GM21619 (cell line): ENCODE measurements around the gene SLC7A6OS.

Experiments
- ATAC-seq: cut with Tn5 transposase; IDR thresholded peaks from one replicate; pipeline ENCODE4 v1.9.1; 2021; ENCODE audit not compliant: unreplicated experiment

SLC7A6OS gene

DNA sequence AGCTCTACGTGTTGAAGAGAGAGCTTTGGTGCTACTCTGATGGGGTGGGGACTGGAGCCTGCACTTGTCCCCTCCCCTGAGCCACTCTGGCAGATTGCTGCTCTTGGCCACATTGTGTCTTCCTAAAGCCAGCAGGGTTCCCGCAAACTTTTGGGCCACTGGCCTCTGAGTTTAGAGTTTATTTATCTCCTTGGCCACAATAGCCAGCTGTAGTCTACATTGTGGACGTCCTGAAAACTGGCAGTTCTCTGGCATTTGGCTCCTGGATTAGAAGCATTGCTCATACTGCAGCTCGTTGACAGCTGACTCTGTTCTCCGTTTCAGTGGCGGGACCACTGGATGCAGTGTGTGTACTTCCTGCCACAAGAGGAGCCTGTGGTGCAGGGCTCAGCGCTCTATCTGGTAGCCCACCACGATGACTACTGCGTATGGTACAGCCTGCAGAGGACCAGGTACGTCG lies 34.6 kb upstream of the SLC7A6OS start:
- ATAC-seq = no peak

DNA sequence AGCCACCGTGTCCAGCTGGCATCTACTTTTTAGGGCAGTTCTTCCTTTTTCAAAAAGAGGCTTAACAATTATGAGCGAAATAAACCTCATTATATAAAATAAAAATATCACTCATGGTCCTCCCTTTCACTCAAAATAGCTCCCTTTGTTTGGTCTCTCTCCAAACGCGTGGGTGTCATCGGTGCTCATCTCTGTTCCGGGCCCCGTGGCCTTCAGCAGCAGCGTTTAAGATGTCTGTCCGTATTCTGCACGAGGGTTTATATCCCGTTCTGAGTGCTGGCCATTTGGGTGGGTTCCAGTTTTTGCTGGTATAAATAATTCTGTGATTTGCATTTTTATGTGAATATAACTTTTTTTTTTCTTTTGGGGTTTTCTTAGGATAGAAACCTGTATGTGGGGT lies 33.5 kb upstream of the SLC7A6OS start:
- no peak for ATAC-seq

- ATAC-seq = no peak
Measured at GRCh38 chr16:68343137-68343536, 32.4 kb upstream of the SLC7A6OS start.

- no peak for ATAC-seq
Measured at GRCh38 chr16:68342620-68343019, 31.9 kb upstream of the SLC7A6OS start.

DNA sequence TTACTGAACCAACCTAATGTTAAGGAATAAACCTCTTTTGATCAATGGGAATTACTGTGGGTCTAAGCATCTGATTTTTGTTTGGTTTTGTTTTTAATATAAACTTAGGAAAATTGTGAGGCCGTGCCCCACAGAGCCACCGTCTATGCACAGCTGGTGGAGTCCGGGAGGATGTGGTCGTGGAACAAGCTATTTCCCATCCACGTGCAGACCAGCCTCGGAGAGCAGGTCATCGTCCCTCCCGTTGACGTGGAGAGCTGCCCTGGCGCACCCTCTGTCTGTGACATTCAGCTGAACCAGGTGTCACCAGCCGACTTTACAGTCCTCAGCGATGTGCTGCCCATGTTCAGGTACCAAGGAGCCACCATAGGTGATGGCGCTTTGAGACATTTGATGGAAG lies 28.5 kb upstream of the SLC7A6OS start:
- no peak for ATAC-seq

DNA sequence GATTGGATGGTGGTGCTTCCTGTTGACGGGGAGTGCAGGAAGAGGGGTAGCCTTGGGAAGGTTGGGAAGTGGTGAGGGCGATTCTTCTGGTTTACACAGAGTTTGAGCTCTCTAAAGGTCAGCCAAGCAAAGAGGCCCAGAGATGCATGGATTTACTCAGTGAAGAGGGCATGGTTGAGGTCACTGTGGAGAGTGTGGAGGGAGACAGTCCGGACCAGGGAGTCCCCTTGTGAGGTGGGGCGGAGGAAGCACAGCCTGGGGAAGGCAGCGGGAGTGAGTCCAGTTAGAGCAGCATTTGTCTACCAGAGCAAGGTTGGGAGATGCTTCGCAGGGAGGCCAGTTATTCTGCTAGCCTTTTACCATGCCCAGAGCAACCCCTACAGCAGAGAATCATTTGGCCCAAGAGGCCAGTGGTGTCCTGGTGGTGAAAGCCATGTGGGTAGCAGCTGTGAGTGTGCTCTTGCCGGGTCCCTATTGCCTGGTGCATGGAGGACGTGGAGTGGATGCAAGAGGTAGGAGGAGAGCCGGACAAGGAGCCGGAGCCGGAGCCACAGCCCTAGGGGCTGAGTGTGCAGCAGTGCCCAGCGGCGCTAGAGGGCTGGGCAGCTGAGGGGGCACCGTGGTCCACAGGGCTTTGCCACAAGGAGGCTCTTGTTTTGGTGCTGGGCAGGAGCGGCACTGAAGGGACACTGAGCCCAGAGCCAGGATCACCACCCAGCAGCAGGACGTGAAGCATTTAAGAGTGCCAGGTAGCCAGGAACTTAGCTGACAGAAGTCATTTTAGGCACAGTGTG lies 27.8 kb upstream of the SLC7A6OS start:
- ATAC-seq = no peak

GRCh38 chr16:68335175-68335574 lies 24.4 kb upstream of the SLC7A6OS start:
- ATAC-seq = no peak

DNA sequence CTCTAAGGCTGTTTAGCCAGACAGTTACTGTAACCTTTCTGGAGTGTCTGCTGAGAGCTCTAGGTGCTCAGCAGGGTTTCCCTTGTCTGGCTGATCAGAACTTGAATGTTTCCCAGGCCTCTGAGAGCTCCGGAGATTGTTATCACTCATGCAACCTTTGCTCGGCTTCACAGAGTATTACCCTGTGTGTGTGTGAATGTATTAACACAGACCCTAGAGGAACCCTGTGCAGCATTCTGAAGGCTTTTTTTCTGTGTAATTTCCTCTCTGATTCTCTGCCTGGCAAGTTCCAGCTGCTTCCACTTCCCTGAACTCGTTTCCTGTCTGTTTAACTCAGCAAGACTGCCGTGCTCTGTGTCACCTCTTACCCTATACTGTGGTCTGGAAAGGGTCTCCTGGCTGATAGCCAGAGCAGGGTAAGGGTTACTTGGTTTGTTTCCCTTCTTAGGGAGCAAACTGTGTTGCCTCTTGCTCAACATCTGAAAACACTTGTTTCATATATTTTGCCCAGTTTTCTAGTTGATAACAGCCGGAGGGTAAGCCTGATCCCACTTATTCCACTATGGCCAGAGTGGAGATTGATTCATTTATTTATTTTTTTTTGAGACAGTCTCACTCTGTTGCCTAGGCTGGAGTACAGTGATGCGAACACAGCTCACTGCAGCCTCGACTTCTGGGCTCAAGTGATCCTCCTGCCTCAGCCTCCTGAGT lies 21.8 kb upstream of the SLC7A6OS start:
- no peak for ATAC-seq

DNA sequence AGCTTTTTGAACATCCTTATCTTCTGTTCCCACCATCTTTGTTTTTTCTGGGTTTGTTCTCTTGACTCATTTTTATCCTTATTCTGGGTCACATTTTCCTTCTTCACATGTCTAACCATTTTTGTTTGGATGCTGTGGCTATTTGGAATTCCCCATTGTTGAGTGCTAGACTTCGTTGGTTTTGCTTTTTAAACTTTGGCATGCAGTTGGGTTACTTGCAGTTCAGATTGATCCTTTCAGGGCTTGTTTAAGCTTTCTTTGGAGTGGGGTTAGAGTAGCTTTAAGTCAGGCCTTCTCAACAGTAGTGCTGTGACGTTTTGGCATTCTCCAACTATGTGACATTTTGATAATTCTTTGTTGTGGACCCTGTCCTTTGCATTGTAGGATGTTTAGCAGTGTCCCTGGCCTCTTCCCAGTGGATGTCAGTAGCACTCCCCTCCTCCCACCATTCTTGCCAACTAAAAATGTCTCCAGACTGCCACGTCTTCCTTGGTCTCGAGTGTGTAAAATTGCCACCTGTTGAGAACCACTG lies 21.2 kb upstream of the SLC7A6OS start:
- ATAC-seq = no peak

GRCh38 chr16:68328860-68329390 lies 18.2 kb upstream of the SLC7A6OS start:
- ATAC-seq = no peak

DNA sequence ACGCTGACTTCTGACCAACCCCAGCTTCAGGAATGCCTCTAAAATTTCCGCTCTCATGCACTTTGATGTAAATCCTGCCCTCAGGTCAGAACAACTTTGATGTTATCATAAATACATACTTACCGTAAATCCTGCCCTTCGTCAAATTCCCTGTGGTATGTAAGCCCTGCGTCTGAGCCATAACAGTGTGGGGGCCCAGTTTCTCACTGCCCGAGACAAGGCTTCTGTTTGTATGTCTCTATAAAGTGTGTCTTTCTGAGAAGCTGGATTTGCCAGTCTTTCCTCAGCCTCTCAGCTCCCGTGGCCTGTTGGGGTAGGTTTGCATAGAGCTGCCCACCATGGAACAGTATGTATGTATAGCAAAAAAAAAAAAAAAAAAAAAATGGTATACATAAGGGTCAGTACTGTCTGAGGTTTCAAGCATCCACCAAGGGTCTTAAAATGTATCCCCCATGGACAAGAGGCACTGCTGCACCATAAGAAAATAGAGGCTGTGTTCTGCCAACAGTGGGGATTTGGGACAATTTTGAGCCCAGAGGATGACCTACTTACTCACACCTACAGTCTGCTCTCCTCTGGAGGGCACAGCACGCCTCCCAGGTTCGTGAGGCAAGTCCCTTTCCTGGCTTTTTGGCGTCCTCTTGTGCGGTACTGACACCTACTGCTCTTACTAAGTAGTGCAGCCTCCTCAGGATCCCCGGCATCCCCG lies 17.6 kb upstream of the SLC7A6OS start:
- ATAC-seq = peak; percentile 81

DNA sequence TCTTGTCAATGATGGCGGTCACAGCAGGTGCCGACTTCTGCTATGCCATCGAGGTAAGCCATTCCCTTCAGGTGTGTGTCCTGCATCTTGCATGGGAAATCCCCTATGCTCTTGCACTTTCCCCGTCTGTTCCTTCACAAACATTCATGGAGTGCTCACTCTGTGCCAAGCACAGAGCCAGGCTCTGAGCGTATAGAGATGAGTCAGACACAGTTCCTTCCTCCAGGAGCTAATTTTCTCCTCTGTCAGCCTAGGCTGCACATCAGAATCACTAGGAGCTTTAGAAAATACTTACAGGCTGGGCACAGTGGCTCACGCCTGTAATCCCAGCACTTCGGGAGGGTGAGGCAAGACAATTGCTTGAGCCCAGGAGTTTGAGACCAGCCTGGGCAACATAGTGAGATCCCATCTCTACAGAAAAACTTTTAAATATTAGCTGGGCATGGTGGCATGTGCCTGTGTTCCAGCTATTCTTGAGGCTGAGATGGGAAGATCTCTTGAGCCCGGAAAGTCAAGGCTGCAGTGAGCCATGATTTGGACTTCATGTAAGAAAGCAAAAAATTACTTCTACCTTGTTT lies 14.1 kb upstream of the SLC7A6OS start:
- ATAC-seq = no peak

DNA sequence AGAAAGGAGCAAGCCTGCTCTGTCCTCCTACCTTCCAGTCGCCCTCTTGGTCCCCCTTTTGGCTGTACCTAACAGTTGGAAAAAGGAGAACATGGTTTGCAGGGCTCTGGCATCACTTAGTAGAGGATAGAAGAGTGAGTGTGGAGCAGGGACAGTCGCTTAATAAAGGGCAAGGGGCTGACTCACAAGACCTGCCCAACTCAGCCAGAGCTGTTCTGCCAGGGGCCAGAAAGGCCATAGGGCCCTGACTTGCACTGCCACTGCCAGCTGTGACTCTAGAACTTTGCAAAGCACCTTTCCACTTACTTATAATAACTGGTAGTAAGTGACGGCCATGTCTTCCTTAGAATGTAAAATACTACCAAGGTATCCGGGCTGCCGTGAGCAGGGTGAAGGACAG lies 13.6 kb upstream of the SLC7A6OS start:
- no peak for ATAC-seq

- no peak for ATAC-seq
Measured at GRCh38 chr16:68319185-68319908, 8.6 kb upstream of the SLC7A6OS start.

DNA sequence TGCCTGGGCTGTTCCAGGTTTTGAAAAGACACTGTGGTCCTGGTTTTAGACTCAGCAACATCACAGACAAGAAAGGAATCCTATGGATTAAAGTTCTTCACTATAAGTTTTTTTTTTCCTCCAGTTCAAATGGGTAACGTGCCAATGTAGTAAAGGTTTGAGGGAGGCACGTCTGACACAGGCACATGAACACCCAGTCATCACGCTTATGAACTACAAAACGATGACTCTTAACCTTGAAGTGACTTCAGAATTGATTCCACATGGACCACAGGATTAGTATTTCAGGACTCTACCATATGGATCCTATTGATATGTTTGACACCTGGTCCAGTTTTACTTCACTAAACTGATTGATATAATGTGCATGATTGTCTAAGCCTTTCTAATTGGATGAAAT lies 2.4 kb upstream of the SLC7A6OS start:
- ATAC-seq = no peak

GRCh38 chr16:68310437-68310773 lies 341 bp downstream of the SLC7A6OS start:
- ATAC-seq = no peak

- ATAC-seq = no peak
Measured at GRCh38 chr16:68309799-68310198, 947 bp downstream of the SLC7A6OS start.

DNA sequence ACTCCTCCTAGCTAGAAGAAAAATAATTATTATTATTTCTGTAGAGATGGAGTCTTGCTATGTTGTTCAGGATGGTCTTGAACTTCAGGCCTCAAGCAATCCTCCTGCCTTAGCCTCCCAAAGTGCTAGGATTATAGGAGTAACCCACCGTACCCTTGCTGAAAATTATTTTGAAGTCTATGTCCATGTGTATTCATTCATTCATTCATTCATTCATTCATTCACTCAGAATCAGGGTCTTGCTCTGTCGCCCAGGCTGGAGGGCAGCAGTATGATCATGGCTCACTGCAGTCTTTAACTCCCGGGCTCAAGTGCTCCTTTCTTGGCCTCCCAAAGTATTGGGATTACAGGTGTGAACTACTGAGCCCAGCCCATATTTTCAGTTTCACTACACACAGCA lies 4.1 kb downstream of the SLC7A6OS start:
- no peak for ATAC-seq

- no peak for ATAC-seq
Measured at GRCh38 chr16:68300734-68301459, 9.8 kb downstream of the SLC7A6OS start.
